GM19035 (cell line): ENCODE measurements around the gene TMEM254.
A peak's percentile ranks its signal among the peaks of the same experiment; 100 is the strongest.
"Not testable (repeated sequence)": the region's sequence is repeated elsewhere in the genome, so short reads cannot be mapped to it uniquely, and the experiment has no call there.

Experiments used
- ATAC-seq: cut with Tn5 transposase; IDR thresholded peaks from one replicate; pipeline ENCODE4 v1.9.1; 2021; ENCODE audit not compliant: unreplicated experiment

The TMEM254 gene

GRCh38 chr10:80078448-80079311 lies at the start of gene TMEM254:
TSS of gene TMEM254 (plus strand) at chr10:80078665. CDS start at chr10:80078700, 35 bp downstream.
- ATAC-seq, result peak; percentile 88

DNA sequence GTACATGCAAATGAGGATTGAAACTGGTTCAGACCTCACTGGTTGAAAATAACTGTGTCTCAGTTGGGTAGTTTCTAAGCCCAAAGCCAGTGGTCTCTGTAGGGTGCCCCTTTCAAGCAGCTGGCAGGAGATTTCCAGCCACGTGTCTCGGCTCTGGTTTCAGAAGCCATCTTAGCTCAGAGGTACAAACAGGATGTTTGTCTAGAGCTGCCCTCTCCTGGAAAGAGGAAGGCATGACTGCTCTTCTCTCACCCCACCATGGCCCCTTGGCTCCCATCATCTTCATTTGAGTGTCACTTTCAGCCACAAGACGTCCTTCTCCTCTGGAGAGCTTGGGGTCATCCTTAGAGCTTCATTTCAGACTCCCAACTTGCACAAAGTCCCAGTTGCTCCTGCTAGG lies 49.3 kb upstream of the TMEM254 start:
- peak; percentile 88 for ATAC-seq

DNA sequence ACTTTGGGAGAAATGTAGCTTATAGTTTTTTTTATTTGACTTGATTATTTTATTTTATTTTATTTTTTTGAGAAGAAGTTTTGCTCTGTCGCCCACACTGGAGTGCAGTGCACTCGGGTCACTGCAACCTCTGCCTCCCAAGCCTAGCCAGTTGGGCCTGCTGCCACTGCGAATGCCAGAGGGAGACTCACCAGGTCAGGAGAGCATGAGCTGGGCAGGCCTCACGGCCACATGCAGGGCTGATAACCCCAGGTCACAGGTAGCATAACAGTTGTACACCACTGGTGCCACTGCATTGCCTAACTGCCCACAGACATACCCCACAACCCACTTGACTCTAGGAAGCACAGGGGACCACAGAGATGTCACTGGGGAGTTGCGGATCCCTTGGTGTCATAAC lies 48.6 kb upstream of the TMEM254 start:
- ATAC-seq, result not testable (repeated sequence)

GRCh38 chr10:80032503-80032902 lies 46.0 kb upstream of the TMEM254 start:
- no peak for ATAC-seq

- not testable (repeated sequence) for ATAC-seq
Observed at GRCh38 chr10:80034766-80035165, 43.7 kb upstream of the TMEM254 start.

DNA sequence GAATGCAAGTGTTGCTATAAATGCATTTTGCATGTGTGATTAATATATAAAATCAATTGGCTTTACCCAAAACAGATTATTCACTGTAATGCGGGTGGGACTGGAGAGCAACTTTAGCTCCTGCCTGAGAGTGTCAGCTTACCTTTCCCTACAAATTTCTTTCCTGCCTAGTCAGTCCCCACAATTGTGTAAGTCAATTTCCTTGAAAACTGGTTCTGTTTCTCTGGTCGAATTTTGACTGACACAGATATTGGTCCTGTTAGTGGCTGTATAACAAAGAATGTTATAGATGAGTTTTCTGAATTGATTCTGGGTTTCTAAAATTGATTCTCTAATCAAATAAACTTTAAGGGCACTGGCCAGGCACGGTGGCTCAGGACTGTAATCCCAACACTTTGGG lies 43.0 kb upstream of the TMEM254 start:
- not testable (repeated sequence) for ATAC-seq

- not testable (repeated sequence) for ATAC-seq
Observed at GRCh38 chr10:80036921-80037500, 41.5 kb upstream of the TMEM254 start.

- ATAC-seq, result not testable (repeated sequence)
Observed at GRCh38 chr10:80038226-80038625, 40.2 kb upstream of the TMEM254 start.

DNA sequence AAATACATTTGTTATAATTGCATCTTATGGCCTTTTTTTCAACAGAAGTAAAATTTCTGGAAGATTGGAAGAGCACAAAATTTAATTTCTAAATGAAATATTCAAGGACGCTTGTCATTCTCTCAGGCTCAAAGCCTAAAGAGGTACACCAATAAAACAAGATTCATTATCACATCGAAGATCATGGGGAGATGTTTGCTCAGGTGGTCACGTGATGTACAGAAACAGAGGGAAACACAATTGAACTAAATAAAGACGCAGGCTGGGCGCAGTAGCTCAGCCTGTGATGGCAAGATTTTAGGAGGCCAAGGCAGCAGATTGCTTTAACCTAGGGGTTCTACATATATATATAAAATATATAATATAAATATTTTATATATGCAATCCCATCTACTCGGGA lies 37.3 kb upstream of the TMEM254 start:
- ATAC-seq, result no peak

DNA sequence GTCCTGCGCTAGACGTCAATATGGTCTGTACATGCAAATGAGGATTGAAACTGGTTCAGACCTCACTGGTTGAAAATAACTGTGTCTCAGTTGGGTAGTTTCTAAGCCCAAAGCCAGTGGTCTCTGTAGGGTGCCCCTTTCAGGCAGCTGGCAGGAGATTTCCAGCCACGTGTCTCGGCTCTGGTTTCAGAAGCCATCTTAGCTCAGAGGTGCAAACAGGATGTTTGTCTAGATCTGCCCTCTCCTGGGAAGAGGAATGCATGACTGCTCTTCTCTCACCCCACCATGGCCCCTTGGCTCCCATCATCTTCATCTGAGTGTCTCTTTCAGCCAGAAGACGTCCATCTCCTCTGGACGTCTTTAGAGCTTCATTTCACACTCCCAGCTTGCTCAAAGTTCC lies 33.5 kb upstream of the TMEM254 start:
- peak; percentile 42 for ATAC-seq

GRCh38 chr10:80046629-80047441 lies 31.6 kb upstream of the TMEM254 start:
- ATAC-seq, result peak; percentile 81

GRCh38 chr10:80050752-80051151 lies 27.7 kb upstream of the TMEM254 start:
- ATAC-seq, result no peak

GRCh38 chr10:80051993-80052392 lies 26.5 kb upstream of the TMEM254 start:
- no peak for ATAC-seq

DNA sequence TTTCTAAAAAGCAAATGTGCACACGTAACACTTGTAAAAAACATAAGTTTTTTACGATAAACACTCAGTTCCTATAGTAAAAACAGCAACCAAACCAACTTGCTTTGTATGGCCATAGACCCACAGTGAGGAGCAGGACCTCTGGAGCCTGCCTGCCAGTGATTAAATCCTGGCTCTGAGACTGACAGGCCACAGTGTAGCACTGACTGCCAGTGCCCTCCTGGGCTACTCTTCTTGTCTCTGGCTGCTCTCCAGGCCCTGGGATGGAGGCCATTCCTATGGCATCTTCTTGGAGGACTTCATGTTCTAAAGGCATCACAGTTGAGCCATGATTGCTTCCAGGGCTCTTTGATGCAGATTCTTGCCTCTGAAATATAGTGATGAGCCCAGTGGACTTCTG lies 22.7 kb upstream of the TMEM254 start:
- no peak for ATAC-seq

- no peak for ATAC-seq
Observed at GRCh38 chr10:80057171-80057570, 21.3 kb upstream of the TMEM254 start.

GRCh38 chr10:80064120-80064886 lies 14.2 kb upstream of the TMEM254 start:
- ATAC-seq, result no peak

- no peak for ATAC-seq
Observed at GRCh38 chr10:80066809-80067208, 11.7 kb upstream of the TMEM254 start.

GRCh38 chr10:80067821-80068220 lies 10.6 kb upstream of the TMEM254 start:
- ATAC-seq, result not testable (repeated sequence)

DNA sequence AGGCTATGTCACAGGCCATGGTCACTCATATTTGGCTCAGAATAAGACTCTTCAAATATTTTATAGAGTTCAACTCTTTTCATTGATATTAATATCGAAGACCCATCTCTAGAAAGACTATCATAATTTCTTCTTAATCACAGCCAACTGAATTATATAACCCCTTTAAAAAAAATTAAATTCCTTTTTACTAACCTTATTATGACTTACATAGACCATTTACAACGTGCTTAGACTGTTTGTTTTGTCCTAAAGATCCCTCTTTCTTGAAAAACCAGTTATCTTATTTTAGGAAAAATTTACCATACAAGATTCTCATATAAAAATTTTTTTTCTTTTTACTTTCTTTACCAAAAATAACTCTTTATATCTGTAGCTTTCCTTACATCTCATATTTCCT lies 10.2 kb upstream of the TMEM254 start:
- ATAC-seq, result no peak

DNA sequence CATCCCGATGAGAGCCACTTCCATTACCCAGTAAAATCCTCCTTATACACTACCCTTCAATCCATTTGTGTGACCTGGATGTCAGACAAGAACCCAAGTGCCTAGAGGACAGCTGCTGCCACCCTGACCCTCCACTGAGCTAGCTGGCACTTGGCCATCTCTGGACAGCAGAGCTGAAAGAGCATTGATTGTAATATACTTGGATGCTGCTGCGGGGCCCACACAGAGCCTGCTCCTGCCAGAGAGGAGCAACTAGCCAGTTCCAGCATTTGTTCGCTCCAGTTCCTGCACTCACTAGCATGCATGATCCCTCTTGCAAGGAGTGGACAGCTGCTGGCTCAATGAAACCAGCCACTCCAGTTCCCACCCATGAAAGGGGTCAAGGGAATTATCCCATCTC lies 8.4 kb upstream of the TMEM254 start:
- ATAC-seq, result no peak

DNA sequence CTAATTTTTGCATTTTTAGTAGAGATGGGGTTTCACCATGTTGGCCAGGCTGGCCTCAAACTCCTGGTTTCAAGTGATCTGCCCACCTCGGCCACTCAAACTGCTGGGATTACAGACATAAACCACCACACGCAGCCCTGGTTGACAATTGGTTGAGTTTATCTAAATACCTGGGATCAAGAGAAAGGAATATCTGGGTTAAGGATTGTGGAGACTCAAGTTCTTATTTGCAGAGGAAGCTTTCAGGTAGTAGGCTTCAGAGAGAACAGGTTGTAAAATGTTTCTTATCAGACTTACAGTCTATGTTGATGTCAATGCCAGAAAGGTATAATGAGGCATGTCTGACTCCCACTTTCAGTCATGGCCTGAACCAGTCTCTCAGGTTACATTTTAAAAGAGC lies 5.9 kb upstream of the TMEM254 start:
- ATAC-seq, result no peak
